GM12878 (cell line): ENCODE measurements around the gene KCTD2. TPM values are rescaled to one million over a fixed set of nuclear protein-coding genes. Genes with fewer than 3 reads are reported as not detected.

ENCODE experiments used
- ATAC-seq: fragments of 200-7000 bp; cut with Tn5 transposase; 3 replicates; pipeline ENCODE4 v1.9.1; 2020; ENCODE audit warnings: mild to moderate bottlenecking, moderate library complexity
- BruUV-seq: library from RNA; stranded (reverse); fragments of 400-500 nt; replicated peaks from 2 replicates; lab custom pipeline; 2021; lab: Mats Ljungman, UMichigan
- CTCF ChIA-PET: fragments of 300-600 bp; sonication (Branson Sonifier 250); formaldehyde crosslinking; extraction: SDS; loops from one replicate; lab custom pipeline; 2021; ENCODE audit warnings: inconsistent platforms; lab: Yijun Ruan, JAX
- POLR2A ChIA-PET: fragments of 350-600 bp; formaldehyde crosslinking; extraction: SDS; loops from one replicate; lab custom pipeline; 2021; ENCODE audit warnings: inconsistent platforms; lab: Charles Lee
- RAD21 ChIA-PET: fragments of 300-600 bp; sonication (Branson Sonifier 250); formaldehyde crosslinking; loops from one replicate; lab custom pipeline; 2023; ENCODE audit warnings: antibody characterized with exemption; ENCODE audit not compliant: unreplicated experiment; lab: Charles Lee
- SMC1A ChIA-PET: fragments of 300-600 bp; sonication (Branson Sonifier 250); formaldehyde crosslinking; loops from one replicate; lab custom pipeline; 2023; ENCODE audit not compliant: unreplicated experiment, uncharacterized antibody; lab: Charles Lee
- DNase-seq: peaks from one replicate; pipeline ENCODE4 v3.0.0-alpha.2; 2011; ENCODE audit warnings: low read depth, low spot score
- FAIRE-seq: peaks from 3 replicates; lab custom pipeline; 2011; peaks lifted over from hg19 to GRCh38; lab: Jason Lieb, UNC
- H2AFZ ChIP-seq: 2 replicates; pipeline ENCODE4 v1.6.0; 2011; ENCODE audit warnings: low read depth, low read length, control low read depth; ENCODE audit not compliant: control insufficient read depth
- H3K27ac ChIP-seq: 2 replicates; pipeline ENCODE4 v1.5.1; 2011; ENCODE audit warnings: control low read depth; ENCODE audit not compliant: control insufficient read depth, insufficient read depth
- H3K27me3 ChIP-seq, 2 experiments: replicated peaks in 1 of 2; 2 replicates each; pipeline versions ENCODE4 v1.6.0 to v1.6.1; 2011; ENCODE audit warnings: low read length in 1 of 2; ENCODE audit not compliant: control insufficient read depth in 2 of 2, insufficient read depth in 2 of 2
- H3K36me3 ChIP-seq, 2 experiments: 2 replicates each; pipeline ENCODE4 v1.5.1; 2011; ENCODE audit warnings: low read length in 1 of 2; ENCODE audit not compliant: control insufficient read depth in 2 of 2, insufficient read depth in 2 of 2
- H3K4me1 ChIP-seq: 2 replicates; pipeline ENCODE4 v1.6.1; 2011; ENCODE audit warnings: mild to moderate bottlenecking, low read length, moderate library complexity, mixed read lengths; ENCODE audit not compliant: control insufficient read depth, insufficient read depth
- H3K4me2 ChIP-seq: 2 replicates; pipeline ENCODE4 v1.6.0; 2011; ENCODE audit warnings: control low read depth; ENCODE audit not compliant: control insufficient read depth, insufficient read depth
- H3K4me3 ChIP-seq: fragments of 200-600 bp; sonication (generic); 2 replicates; pipeline ENCODE4 v1.5.1; 2016
- H3K79me2 ChIP-seq: 2 replicates; pipeline ENCODE4 v1.6.0; 2011; ENCODE audit warnings: low read length; ENCODE audit not compliant: control insufficient read depth, insufficient read depth
- H3K9ac ChIP-seq: 2 replicates; pipeline ENCODE4 v1.8.0; 2011; ENCODE audit warnings: low read length, control low read depth, mixed read lengths; ENCODE audit not compliant: control insufficient read depth, insufficient read depth
- H3K9me3 ChIP-seq: replicated peaks from 3 replicates; pipeline ENCODE4 v1.5.1; 2011; ENCODE audit warnings: mild to moderate bottlenecking, low read length; ENCODE audit not compliant: control insufficient read depth, insufficient read depth
- H4K20me1 ChIP-seq: 2 replicates; pipeline ENCODE4 v1.6.0; 2011; ENCODE audit not compliant: control insufficient read depth, insufficient read depth
- BACH1 ChIP-seq: fragments of 450-650 bp; IDR thresholded peaks from 2 replicates; pipeline ENCODE4 v1.6.1; 2017; ENCODE audit warnings: mild to moderate bottlenecking, borderline replicate concordance
- BCL11A ChIP-seq: IDR thresholded peaks from 2 replicates; pipeline ENCODE4 v1.6.1; 2011; ENCODE audit warnings: low read depth, low read length
- CBX3 ChIP-seq: fragments of 200-600 bp; sonication (generic); IDR thresholded peaks from 2 replicates; pipeline ENCODE4 v1.6.1; 2016; ENCODE audit warnings: low read depth, borderline replicate concordance
- CHD4 ChIP-seq: fragments of 200-600 bp; sonication (generic); IDR thresholded peaks from 2 replicates; pipeline ENCODE4 v1.6.1; 2016; ENCODE audit warnings: mild to moderate bottlenecking
- CUX1 ChIP-seq: IDR thresholded peaks from 2 replicates; pipeline ENCODE4 v1.6.1; 2012; ENCODE audit warnings: improper control_type of control experiment, low read depth, low read length; ENCODE audit not compliant: insufficient replicate concordance
- EP300 ChIP-seq, 2 experiments: fragments of 150-350 bp in 1 of 2; IDR thresholded peaks; 2 replicates each; pipeline ENCODE4 v1.6.1; 2011 to 2012; ENCODE audit warnings: low read depth in 2 of 2, low read length in 2 of 2, borderline replicate concordance in 1 of 2, improper control_type of control experiment in 1 of 2, inconsistent platforms in 1 of 2; ENCODE audit not compliant: control insufficient read depth in 1 of 2
- GABPA ChIP-seq: IDR thresholded peaks from 2 replicates; pipeline ENCODE4 v1.6.1; 2014; ENCODE audit warnings: antibody characterized with exemption, low read depth, mild to moderate bottlenecking, inconsistent platforms
- HDAC6 ChIP-seq: fragments of 200-600 bp; sonication (generic); IDR thresholded peaks from one replicate; pipeline ENCODE4 v1.8.0; 2017; ENCODE audit warnings: antibody characterized with exemption; ENCODE audit not compliant: unreplicated experiment
- IKZF2 ChIP-seq, 2 experiments: fragments of 450-650 bp; IDR thresholded peaks; 2 replicates each; pipeline ENCODE4 v1.6.1; 2017; ENCODE audit warnings: mild to moderate bottlenecking in 2 of 2, moderate library complexity in 2 of 2
- JUNB ChIP-seq: IDR thresholded peaks from 2 replicates; pipeline ENCODE4 v1.6.1; 2016; ENCODE audit warnings: antibody characterized with exemption, mild to moderate bottlenecking
- NFXL1 ChIP-seq: fragments of 450-650 bp; IDR thresholded peaks from 2 replicates; pipeline ENCODE4 v1.6.1; 2017; ENCODE audit warnings: antibody characterized with exemption, mild to moderate bottlenecking, borderline replicate concordance
- NR2C1 ChIP-seq: fragments of 450-650 bp; IDR thresholded peaks from 2 replicates; pipeline ENCODE4 v1.6.1; 2017; ENCODE audit warnings: antibody characterized with exemption, mild to moderate bottlenecking, moderate library complexity
- RFX5 ChIP-seq: IDR thresholded peaks from 2 replicates; pipeline ENCODE4 v1.6.1; 2011; ENCODE audit warnings: low read depth, low read length, improper control_type of control experiment
- STAT3 ChIP-seq: IDR thresholded peaks from 2 replicates; pipeline ENCODE4 v1.6.1; 2011; ENCODE audit warnings: low read depth, low read length, improper control_type of control experiment
- ZNF207 ChIP-seq: fragments of 450-650 bp; IDR thresholded peaks from 2 replicates; pipeline ENCODE4 v1.6.1; 2014; ENCODE audit warnings: antibody characterized with exemption, mild to moderate bottlenecking, borderline replicate concordance
- ZNF384 ChIP-seq: IDR thresholded peaks from 2 replicates; pipeline ENCODE4 v1.6.1; 2012; ENCODE audit warnings: low read depth, mild to moderate bottlenecking, low read length, improper control_type of control experiment, borderline replicate concordance
- ZNF622 ChIP-seq: fragments of 450-650 bp; IDR thresholded peaks from 2 replicates; pipeline ENCODE4 v1.6.1; 2017; ENCODE audit warnings: mild to moderate bottlenecking, inconsistent platforms
- WGBS: methylation state at CpG from one replicate; pipeline ENCODE4 v1.1.6; 2016; ENCODE audit warnings: low lambda C conversion rate; ENCODE audit not compliant: insufficient replicate concordance, insufficient coverage; ENCODE audit errors: missing lambda C conversion rate; 5-methylcytosine and 5-hydroxymethylcytosine counted together
- in situ Hi-C: fragments of 300-500 bp; cut with MboI; formaldehyde crosslinking; loops from 9 replicates; pipeline ENCODE4 v1.14.3; 2018; ENCODE audit warnings: mixed read lengths
- intact Hi-C: fragments of 100-400 bp; cut with micrococcal nuclease; formaldehyde crosslinking; loops from one replicate; pipeline ENCODE4 v1.14.2; 2022; ENCODE audit not compliant: unreplicated experiment
- polyA plus RNA-seq, 11 experiments: library from polyadenylated mRNA; depleted of rRNA in 4 of 11; unstranded in 6 of 11; stranded (reverse) in 5 of 11; fragments of >200 nt; fragmentation: Nextera tagmentation in 4 of 11; fragmentation: Illumina TruSeq in 1 of 11; extraction: Ambion mirVana in 4 of 11; extraction: Trizol in 1 of 11; gene quantifications; 1 replicate in 1 of 11; 2 replicates in 10 of 11; pipeline versions ENCODE4 v1.2.1 to v1.2.3, GENCODE V29; 2011 to 2016; ENCODE audit warnings: inconsistent platforms in 2 of 11, missing spikeins in 2 of 11, low read depth in 1 of 11
- total RNA-seq, 4 experiments: library from RNA; depleted of rRNA in 3 of 4; stranded (reverse); fragments of >200 nt in 3 of 4; fragmentation: Illumina TruSeq in 1 of 4; extraction: Trizol in 1 of 4; gene quantifications; 2 replicates each; pipeline versions ENCODE4 v1.2.1 to v1.2.3, GENCODE V29; 2013 to 2021
- TF ChIP-seq, protein P1 (sequence below): IDR thresholded peaks from 2 replicates; pipeline ENCODE4 v1.6.1; 2011; ENCODE audit warnings: low read depth, low read length, improper control_type of control experiment, borderline replicate concordance

Gene KCTD2
- total and polyA plus RNA-seq, 10 of the 15 experiments (the other 5 are each of a cell fraction or from before 2014, with no cell fraction given) = 1.5 to 27.5 (median 13.7) TPM

- TF ChIP-seq, protein P1, sequence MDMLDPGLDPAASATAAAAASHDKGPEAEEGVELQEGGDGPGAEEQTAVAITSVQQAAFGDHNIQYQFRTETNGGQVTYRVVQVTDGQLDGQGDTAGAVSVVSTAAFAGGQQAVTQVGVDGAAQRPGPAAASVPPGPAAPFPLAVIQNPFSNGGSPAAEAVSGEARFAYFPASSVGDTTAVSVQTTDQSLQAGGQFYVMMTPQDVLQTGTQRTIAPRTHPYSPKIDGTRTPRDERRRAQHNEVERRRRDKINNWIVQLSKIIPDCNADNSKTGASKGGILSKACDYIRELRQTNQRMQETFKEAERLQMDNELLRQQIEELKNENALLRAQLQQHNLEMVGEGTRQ = no peak
- TF ChIP-seq BACH1 = no peak
- no peak for TF ChIP-seq NFXL1
- TF ChIP-seq BCL11A = no peak
- no peak for TF ChIP-seq GABPA
Observed at GRCh38 chr17:75081611-75082540, 34.9 kb downstream of the KCTD2 start (continued).

DNA sequence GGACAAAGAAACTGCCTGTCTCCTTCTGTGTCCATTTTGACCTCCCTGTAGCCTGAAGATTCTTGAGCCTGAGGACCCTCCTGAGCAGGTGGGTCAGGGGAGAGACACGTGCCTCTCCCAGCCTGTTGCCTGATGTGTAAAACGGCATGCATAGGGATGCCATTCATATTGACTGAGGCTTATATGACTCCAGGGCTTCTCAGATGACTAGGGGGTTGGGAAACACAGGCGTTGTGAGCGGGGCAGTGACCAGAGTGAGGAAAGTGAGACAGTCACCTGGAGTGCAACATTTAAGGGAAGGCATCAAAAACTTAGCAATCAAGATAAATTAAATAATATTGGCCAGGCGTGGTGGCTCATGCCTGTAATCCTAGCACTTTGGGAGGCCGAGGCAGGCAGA lies 35.7 kb downstream of the KCTD2 start:
- Histone ChIP-seq H3K79me2 (no peaks in the 10 kb centered on the region), H3K4me1 (peaks cover 27% of the 10 kb centered on the region), H3K4me3 (no peak overlapping the region), H3K4me2 (no peak overlapping the region), H2AFZ (no peak overlapping the region), H4K20me1 (no peaks in the 10 kb centered on the region), H3K9ac (no peak overlapping the region), H3K27ac (no peak overlapping the region), H3K9me3 (no peaks in the 10 kb centered on the region), H3K27me3 (no peaks in the 10 kb centered on the region), H3K36me3 (no peaks in the 10 kb centered on the region)
- intact Hi-C loops (no loop called here), in situ Hi-C loops (no loop called here)
- RAD21 ChIA-PET = no interaction called here
- POLR2A ChIA-PET = no interaction called here
- 54% methylated on average over 6 of the region's 6 CpGs for WGBS
- no peak for DNase-seq
- BruUV-seq = no TSS peak
- SMC1A ChIA-PET = no interaction called here
- CTCF ChIA-PET = interaction anchor here (7.6 kb wide), 1 partner anchor 30 kb away, joined by 54 read pairs; no protein-coding TSS in a partner anchor
- ATAC-seq = no peak
- no peak for FAIRE-seq
- TF ChIP-seq ZNF207 (no peak), ZNF622 (no peak), IKZF2 (IDR thresholded peaks at IDR 0.05) (no peak), JUNB (no peak), CBX3 (no peak), CHD4 (no peak), CUX1 (no peak), RFX5 (no peak), STAT3 (no peak), HDAC6 (no peak), EP300 (IDR thresholded peaks at IDR 0.05; ENCODE audit: borderline replicate concordance in 1 of 2, control insufficient read depth in 1 of 2, low read depth in 2 of 2, low read length in 2 of 2) (no peak), ZNF384 (no peak), NR2C1 (no peak)
